Testis (tissue), 3 donors: ENCODE measurements around the gene KLHDC8A. TPM values are rescaled to one million over a fixed set of nuclear protein-coding genes. Genes with fewer than 3 reads are reported as not detected.
"Not testable (repeated sequence)": the region's sequence is repeated elsewhere in the genome, so short reads cannot be mapped to it uniquely, and the experiment has no call there.

Experiments
- DNase-seq: peaks from one replicate; pipeline ENCODE4 v3.0.0-alpha.2; 2019
- H3K27ac ChIP-seq, 2 donors: fragments of 200-600 bp; sonication (generic); one replicate each; pipeline ENCODE4 v1.5.1; 2019
- H3K27me3 ChIP-seq: fragments of 200-600 bp; sonication (generic); one replicate; pipeline ENCODE4 v1.5.1; 2019
- H3K36me3 ChIP-seq: fragments of 200-600 bp; sonication (generic); one replicate; pipeline ENCODE4 v1.5.1; 2017; ENCODE audit warnings: low read depth; ENCODE audit errors: missing control alignments
- H3K4me1 ChIP-seq: fragments of 200-600 bp; sonication (generic); one replicate; pipeline ENCODE4 v1.5.1; 2019
- H3K4me3 ChIP-seq, 2 donors: fragments of 200-600 bp; sonication (generic); one replicate each; pipeline ENCODE4 v1.5.1; 2017 to 2019
- H3K9me3 ChIP-seq: fragments of 200-600 bp; sonication (generic); one replicate; pipeline ENCODE4 v1.5.1; 2017
- POLR2A ChIP-seq: fragments of 450-650 bp; IDR thresholded peaks from one replicate; pipeline ENCODE4 v1.6.1; 2017; ENCODE audit warnings: antibody characterized with exemption, mild to moderate bottlenecking, moderate library complexity
- WGBS, 2 donors: methylation state at CpG; one replicate each; pipeline ENCODE4 v1.1.5; 2018; 5-methylcytosine and 5-hydroxymethylcytosine counted together
- intact Hi-C: fragments of 100-400 bp; cut with DNase I; formaldehyde crosslinking; loops from one replicate; pipeline ENCODE4 v1.15.1; 2023; ENCODE audit warnings: low total_unique reads
- polyA plus RNA-seq: library from polyadenylated mRNA; stranded (reverse); fragments of 350-450 nt; fragmentation: Illumina TruSeq; extraction: RNeasy Lipid Tissue Mini Kit (QIAGEN cat#74804); gene quantifications from one replicate; pipeline ENCODE4 v1.2.3, GENCODE V29; 2014; ENCODE audit warnings: low read depth, low replicate concordance; ENCODE audit not compliant: insufficient read depth
- total RNA-seq, 2 donors: library from RNA; depleted of rRNA; stranded (reverse); fragments of >200 nt; gene quantifications; one replicate each; pipeline ENCODE4 v1.2.3, GENCODE V29; 2016
- TF ChIP-seq, protein P1 (sequence below), 3 experiments: fragments of 450-650 bp in 2 of 3; fragments of 200-600 bp in 1 of 3; sonication (generic) in 1 of 3; IDR thresholded peaks; one replicate each; pipeline ENCODE4 v1.5.1; 2016 to 2019; ENCODE audit warnings: antibody characterized with exemption in 3 of 3, mild to moderate bottlenecking in 2 of 3, moderate library complexity in 1 of 3

KLHDC8A gene
- total and polyA plus RNA-seq, 3 donors from 2014 or later: 10.5 to 12.9 (median 11.7) TPM

DNA sequence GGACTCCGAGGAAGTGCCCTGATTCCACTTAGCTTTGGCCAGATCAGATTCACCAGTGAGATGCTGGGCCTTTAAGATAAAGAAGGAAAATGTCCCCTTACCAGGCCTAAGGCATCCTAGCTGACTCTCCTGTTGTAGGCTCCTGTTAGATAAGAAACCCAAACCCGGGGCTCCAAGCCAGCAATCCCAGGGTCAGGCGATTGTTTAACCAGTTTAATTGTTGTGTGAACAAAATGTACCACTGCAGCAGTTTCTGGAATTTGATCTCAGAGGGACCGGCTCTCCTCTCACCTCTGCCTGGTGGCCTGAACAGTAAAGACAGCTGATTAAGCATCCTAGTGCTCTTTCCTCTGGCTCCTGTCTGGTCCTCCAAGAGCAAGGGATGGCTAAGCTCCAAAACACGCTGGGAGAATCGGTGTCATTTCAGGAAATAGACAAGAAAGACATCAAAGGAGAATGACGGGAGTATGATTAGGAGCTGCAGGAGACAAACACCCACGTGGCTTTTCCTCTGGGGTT lies 9.3 kb upstream of the KLHDC8A start:
- H3K27ac ChIP-seq: peak overlapping the region; percentile 2 to 4
- WGBS, 2 donors: 23 to 24% methylated on average over 7 to 8 of the region's 8 CpGs
- H3K9me3 ChIP-seq: no peaks in the 10 kb centered on the region
- TF ChIP-seq, protein P1, sequence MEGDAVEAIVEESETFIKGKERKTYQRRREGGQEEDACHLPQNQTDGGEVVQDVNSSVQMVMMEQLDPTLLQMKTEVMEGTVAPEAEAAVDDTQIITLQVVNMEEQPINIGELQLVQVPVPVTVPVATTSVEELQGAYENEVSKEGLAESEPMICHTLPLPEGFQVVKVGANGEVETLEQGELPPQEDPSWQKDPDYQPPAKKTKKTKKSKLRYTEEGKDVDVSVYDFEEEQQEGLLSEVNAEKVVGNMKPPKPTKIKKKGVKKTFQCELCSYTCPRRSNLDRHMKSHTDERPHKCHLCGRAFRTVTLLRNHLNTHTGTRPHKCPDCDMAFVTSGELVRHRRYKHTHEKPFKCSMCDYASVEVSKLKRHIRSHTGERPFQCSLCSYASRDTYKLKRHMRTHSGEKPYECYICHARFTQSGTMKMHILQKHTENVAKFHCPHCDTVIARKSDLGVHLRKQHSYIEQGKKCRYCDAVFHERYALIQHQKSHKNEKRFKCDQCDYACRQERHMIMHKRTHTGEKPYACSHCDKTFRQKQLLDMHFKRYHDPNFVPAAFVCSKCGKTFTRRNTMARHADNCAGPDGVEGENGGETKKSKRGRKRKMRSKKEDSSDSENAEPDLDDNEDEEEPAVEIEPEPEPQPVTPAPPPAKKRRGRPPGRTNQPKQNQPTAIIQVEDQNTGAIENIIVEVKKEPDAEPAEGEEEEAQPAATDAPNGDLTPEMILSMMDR (IDR thresholded peaks at IDR 0.05): no peak
- TF ChIP-seq POLR2A: no peak
- intact Hi-C loops: no loop called here
- H3K27me3 ChIP-seq: no peaks in the 10 kb centered on the region
- H3K4me3 ChIP-seq: no peak overlapping the region
- H3K36me3 ChIP-seq: no peaks in the 10 kb centered on the region
- peak; percentile 72 for DNase-seq
- peaks cover 51% of the 10 kb centered on the region for H3K4me1 ChIP-seq

DNA sequence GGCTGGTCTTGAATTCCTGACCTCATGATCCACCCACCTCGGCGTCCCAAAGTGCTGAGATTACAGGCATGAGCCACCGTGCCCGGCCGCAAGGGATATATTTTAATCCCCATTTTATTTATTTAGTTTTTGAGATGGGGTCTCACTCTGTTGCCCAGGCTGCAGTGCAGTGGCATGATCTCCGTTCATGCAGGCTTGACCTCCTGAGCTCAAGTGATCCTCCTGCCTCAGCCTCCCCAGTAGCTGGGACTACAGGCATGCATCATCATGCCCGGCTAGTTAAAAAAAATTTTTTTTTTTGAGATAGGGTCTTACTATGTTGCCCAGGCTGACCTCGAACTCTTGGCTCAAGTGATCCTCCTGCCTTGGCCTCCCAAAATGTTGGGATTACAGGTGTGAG lies 8.4 kb upstream of the KLHDC8A start:
- DNase-seq, H3K9me3 ChIP-seq, intact Hi-C loops, H3K4me3 ChIP-seq, H3K27me3 ChIP-seq, H3K36me3 ChIP-seq: not testable (repeated sequence)
- WGBS, 2 donors: 83% methylated on average over 8 of the region's 8 CpGs
- peak overlapping the region in 1 of 2 donors; percentile 2 for H3K27ac ChIP-seq
- peaks cover 51% of the 10 kb centered on the region for H3K4me1 ChIP-seq

DNA sequence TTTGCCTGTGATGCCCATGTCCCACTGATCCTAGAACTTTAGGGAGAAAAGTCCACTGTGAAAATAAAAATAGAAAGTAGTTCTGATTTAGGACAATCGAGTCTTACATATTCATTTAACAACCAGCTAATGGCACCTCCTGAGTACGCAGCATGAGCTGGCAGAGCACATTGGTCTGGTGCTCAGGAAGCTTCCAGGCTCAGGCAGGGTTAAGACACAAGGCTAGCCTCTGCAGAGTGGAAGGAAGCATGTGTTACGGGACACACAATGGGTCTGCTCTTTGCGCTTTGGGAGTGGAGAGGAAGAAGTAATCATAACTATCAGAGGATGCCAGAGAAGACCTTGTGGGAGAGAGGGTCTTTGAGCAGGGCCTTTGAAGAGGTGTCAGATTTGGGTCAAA lies 4.2 kb upstream of the KLHDC8A start:
- Histone ChIP-seq H3K4me1 (peaks cover 56% of the 10 kb centered on the region), H3K4me3 (no peak overlapping the region), H3K27ac (peak overlapping the region; percentile 70 to 85), H3K9me3 (no peaks in the 10 kb centered on the region), H3K36me3 (no peaks in the 10 kb centered on the region), H3K27me3 (no peaks in the 10 kb centered on the region)
- no peak for DNase-seq
- intact Hi-C loops: no loop called here
- TF ChIP-seq, protein P1 (IDR thresholded peaks at IDR 0.05): no peak
- no peak for TF ChIP-seq POLR2A
- 47 to 55% methylated on average over 4 of the region's 4 CpGs for WGBS, 2 donors

DNA sequence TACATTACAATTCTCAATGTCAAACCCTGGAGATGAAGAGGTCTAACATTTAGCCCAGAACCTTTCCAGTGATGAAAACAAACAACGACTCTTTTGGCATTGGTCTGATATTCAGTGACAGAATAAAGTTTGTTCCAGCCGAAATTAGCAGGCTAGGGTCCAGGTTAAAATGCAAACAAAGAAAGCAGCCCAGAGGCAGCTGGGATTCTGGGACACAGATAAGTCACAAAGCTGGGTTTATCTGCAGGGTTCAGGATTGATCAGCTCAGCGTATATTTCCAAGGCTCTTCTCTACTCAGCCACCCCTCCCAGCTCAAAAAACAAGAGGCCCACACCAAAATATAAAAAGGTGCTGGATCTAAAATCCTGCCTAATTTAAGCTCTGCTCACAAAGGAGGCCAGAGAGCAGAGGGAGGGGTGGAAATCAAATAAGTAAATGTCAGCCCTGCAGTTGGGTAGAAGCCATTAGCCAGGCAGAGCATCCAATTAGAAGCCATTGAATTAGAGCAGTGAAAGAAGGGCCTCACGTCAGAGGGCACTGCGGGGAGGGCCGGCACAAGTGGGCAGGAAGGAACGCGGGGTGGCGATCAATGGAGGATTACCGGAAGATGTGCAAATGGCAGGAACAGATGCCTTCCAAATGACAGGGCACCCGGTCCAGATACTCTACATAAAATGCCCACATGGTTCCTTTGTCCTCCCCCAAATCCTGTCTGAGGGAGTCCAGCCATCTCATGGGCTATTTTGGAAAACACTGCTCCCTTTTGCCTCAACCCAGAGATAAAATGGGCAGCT lies 3.2 kb upstream of the KLHDC8A start:
- Histone ChIP-seq H3K36me3 (no peaks in the 10 kb centered on the region), H3K27ac (peak overlapping the region; percentile 70 to 85), H3K27me3 (no peaks in the 10 kb centered on the region), H3K4me1 (peaks cover 51% of the 10 kb centered on the region), H3K9me3 (no peaks in the 10 kb centered on the region), H3K4me3 (no peak overlapping the region)
- intact Hi-C loops: loop anchor here (10.0 kb wide), 1 partner anchor 75 kb away; no protein-coding TSS in a partner anchor
- WGBS, 2 donors: 38 to 47% methylated on average over 11 of the region's 11 CpGs
- peak; percentile 45 for DNase-seq
- TF ChIP-seq POLR2A: no peak
- TF ChIP-seq, protein P1 (IDR thresholded peaks at IDR 0.05): no peak

DNA sequence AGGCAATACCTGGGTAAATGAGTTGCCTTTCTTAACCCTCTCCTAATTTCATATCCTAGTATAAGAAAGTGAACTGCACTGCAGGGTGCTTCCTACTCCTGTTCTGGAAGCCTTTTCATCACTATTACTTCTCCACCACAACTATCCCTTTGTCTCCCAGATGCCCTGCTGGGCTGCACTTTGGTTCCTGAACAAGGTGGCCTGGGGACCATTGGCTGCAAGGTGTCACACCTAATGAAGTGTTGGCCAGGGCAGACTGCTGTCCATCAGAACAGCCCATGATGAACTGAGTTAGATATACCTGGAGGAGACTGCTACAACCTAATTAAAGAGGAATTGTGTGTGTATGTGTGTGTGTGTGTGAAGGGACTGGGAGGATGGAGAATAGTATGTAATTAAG lies 1.9 kb upstream of the KLHDC8A start:
- Histone ChIP-seq H3K4me1 (peaks cover 60% of the 10 kb centered on the region), H3K27ac (no peak overlapping the region), H3K9me3 (no peaks in the 10 kb centered on the region), H3K4me3 (no peak overlapping the region), H3K36me3 (no peaks in the 10 kb centered on the region), H3K27me3 (no peaks in the 10 kb centered on the region)
- no peak for TF ChIP-seq POLR2A
- TF ChIP-seq, protein P1 (IDR thresholded peaks at IDR 0.05): no peak
- intact Hi-C loops: loop anchor here (10.0 kb wide), 1 partner anchor 76 kb away; no protein-coding TSS in a partner anchor
- DNase-seq: no peak
